SU-DHL-6 (cell line): ENCODE results near the gene PPP1R3D.

Source experiments
- H2AFZ ChIP-seq: fragments of 200-600 bp; sonication (generic); 2 replicates; pipeline ENCODE4 v1.6.1; 2014; ENCODE audit warnings: low read depth, mild to moderate bottlenecking, moderate library complexity, mixed read lengths, antibody characterized with exemption, low read length; ENCODE audit not compliant: severe bottlenecking
- H3F3A ChIP-seq: fragments of 200-600 bp; shearing (Covaris generic); 2 replicates; pipeline ENCODE4 v1.6.0; 2016; ENCODE audit warnings: antibody characterized with exemption, mild to moderate bottlenecking; ENCODE audit not compliant: insufficient read depth
- H3K27ac ChIP-seq: fragments of 200-600 bp; sonication (generic); 2 replicates; pipeline ENCODE4 v1.5.1; 2016; ENCODE audit warnings: low read depth, mild to moderate bottlenecking, low read length, moderate library complexity, mixed read lengths
- H3K27me3 ChIP-seq: fragments of 200-600 bp; sonication (generic), shearing (Covaris generic); 2 replicates; pipeline ENCODE4 v1.6.0; 2014; ENCODE audit warnings: mild to moderate bottlenecking, low read length
- H3K36me3 ChIP-seq: fragments of 200-600 bp; sonication (generic); 2 replicates; pipeline ENCODE4 v1.6.1; 2014; ENCODE audit warnings: mild to moderate bottlenecking, low read length, mixed read lengths
- H3K4me2 ChIP-seq: fragments of 300-600, 200-600 bp; shearing (Covaris generic), sonication (generic); 2 replicates; pipeline ENCODE4 v1.6.0; 2014; ENCODE audit warnings: low read length, low read depth, mild to moderate bottlenecking; ENCODE audit not compliant: poor library complexity, severe bottlenecking
- H3K4me3 ChIP-seq: fragments of 200-600 bp; sonication (generic); 2 replicates; pipeline ENCODE4 v1.5.1; 2014; ENCODE audit warnings: antibody characterized with exemption, low read length, mild to moderate bottlenecking, mixed read lengths; ENCODE audit not compliant: insufficient read depth, poor library complexity, severe bottlenecking
- H3K79me2 ChIP-seq: fragments of 200-600 bp; sonication (generic); 2 replicates; pipeline ENCODE4 v1.6.1; 2014; ENCODE audit warnings: mild to moderate bottlenecking, low read length, moderate library complexity; ENCODE audit not compliant: insufficient read depth
- H3K9ac ChIP-seq: fragments of 200-600 bp; sonication (generic); 2 replicates; pipeline ENCODE4 v1.7.0; 2014; ENCODE audit warnings: mild to moderate bottlenecking, low read length
- H3K9me2 ChIP-seq: fragments of 200-600 bp; sonication (generic); replicated peaks from 2 replicates; pipeline ENCODE4 v1.6.1; 2014; ENCODE audit warnings: low read length; ENCODE audit not compliant: insufficient read depth
- H3K9me3 ChIP-seq: fragments of 200-600 bp; sonication (generic); 2 replicates; pipeline ENCODE4 v1.6.1; 2014; ENCODE audit warnings: low read length, mixed read lengths; ENCODE audit not compliant: insufficient read depth
- H4K20me1 ChIP-seq: fragments of 200-600 bp; sonication (generic); 2 replicates; pipeline ENCODE4 v1.6.1; 2014; ENCODE audit warnings: low read depth, mild to moderate bottlenecking, antibody characterized with exemption, low read length, moderate library complexity, mixed read lengths
- CTCF ChIP-seq: fragments of 200-600 bp; sonication (generic); IDR thresholded peaks from one replicate; pipeline ENCODE4 v1.5.1; 2017; ENCODE audit warnings: antibody characterized with exemption, mild to moderate bottlenecking, low read length, moderate library complexity; ENCODE audit not compliant: insufficient read depth, poor library complexity, severe bottlenecking
- EZH2phosphoT487 ChIP-seq: fragments of 200-600 bp; sonication (generic), shearing (Covaris generic); conservative IDR thresholded peaks from 2 replicates; pipeline ENCODE4 v1.6.1; 2018; ENCODE audit warnings: mild to moderate bottlenecking, antibody characterized with exemption, low read length, moderate library complexity, mixed read lengths

The PPP1R3D gene

GRCh38 chr20:59925359-59925758, 14.7 kb downstream of the PPP1R3D start:
- Histone ChIP-seq H3K4me2 (no peak overlapping the region), H3K9me3 (no peaks in the 10 kb centered on the region), H3K27ac (no peak overlapping the region), H3F3A (no peaks in the 10 kb centered on the region), H4K20me1 (no peaks in the 10 kb centered on the region), H3K79me2 (no peaks in the 10 kb centered on the region), H2AFZ (no peak overlapping the region), H3K9me2 (no peaks in the 10 kb centered on the region), H3K9ac (no peak overlapping the region), H3K4me3 (no peak overlapping the region), H3K27me3 (no peaks in the 10 kb centered on the region), H3K36me3 (no peaks in the 10 kb centered on the region)
- no peak for TF ChIP-seq EZH2phosphoT487
- TF ChIP-seq CTCF: no peak

DNA sequence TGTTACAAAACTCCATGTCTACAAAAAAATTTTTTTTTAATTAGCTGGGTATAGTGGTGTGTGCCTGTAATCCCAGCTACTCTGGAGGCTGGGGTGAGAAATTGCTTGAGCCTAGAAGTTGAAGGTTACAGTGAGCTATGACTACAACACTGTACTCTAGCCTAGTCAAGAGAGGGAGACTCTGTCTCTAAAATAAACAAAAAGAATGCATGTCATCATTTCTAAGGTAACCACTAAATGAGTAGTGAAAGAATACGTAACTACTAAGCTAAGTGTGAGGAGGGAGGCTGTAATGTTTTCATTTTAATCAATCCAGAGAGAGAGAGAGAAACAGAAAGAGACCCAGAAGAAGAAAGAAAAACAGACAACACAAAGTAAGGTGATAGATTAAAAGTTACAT, 16.6 kb downstream of the PPP1R3D start:
- TF ChIP-seq CTCF: no peak
- no peak for TF ChIP-seq EZH2phosphoT487
- H3K27ac ChIP-seq: no peak overlapping the region
- H3K27me3 ChIP-seq: no peaks in the 10 kb centered on the region
- no peaks in the 10 kb centered on the region for H3F3A ChIP-seq
- H3K9me2 ChIP-seq: no peaks in the 10 kb centered on the region
- H3K4me2 ChIP-seq: no peak overlapping the region
- no peaks in the 10 kb centered on the region for H3K9me3 ChIP-seq
- no peaks in the 10 kb centered on the region for H4K20me1 ChIP-seq
- H3K36me3 ChIP-seq: no peaks in the 10 kb centered on the region
- H3K79me2 ChIP-seq: no peaks in the 10 kb centered on the region
- no peak overlapping the region for H3K9ac ChIP-seq
- H2AFZ ChIP-seq: no peak overlapping the region
- H3K4me3 ChIP-seq: no peak overlapping the region

- H3K27me3 ChIP-seq: no peaks in the 10 kb centered on the region
- no peak overlapping the region for H2AFZ ChIP-seq
- H3K4me2 ChIP-seq: no peak overlapping the region
- H3K9me2 ChIP-seq: no peaks in the 10 kb centered on the region
- no peak overlapping the region for H3K9ac ChIP-seq
- no peak for TF ChIP-seq EZH2phosphoT487
- TF ChIP-seq CTCF: no peak
- H3F3A ChIP-seq: no peaks in the 10 kb centered on the region
- no peak overlapping the region for H3K4me3 ChIP-seq
- no peaks in the 10 kb centered on the region for H3K9me3 ChIP-seq
- H4K20me1 ChIP-seq: no peaks in the 10 kb centered on the region
- H3K79me2 ChIP-seq: no peaks in the 10 kb centered on the region
- no peak overlapping the region for H3K27ac ChIP-seq
- H3K36me3 ChIP-seq: no peaks in the 10 kb centered on the region
Observed at GRCh38 chr20:59920944-59921343, 19.2 kb downstream of the PPP1R3D start.

DNA sequence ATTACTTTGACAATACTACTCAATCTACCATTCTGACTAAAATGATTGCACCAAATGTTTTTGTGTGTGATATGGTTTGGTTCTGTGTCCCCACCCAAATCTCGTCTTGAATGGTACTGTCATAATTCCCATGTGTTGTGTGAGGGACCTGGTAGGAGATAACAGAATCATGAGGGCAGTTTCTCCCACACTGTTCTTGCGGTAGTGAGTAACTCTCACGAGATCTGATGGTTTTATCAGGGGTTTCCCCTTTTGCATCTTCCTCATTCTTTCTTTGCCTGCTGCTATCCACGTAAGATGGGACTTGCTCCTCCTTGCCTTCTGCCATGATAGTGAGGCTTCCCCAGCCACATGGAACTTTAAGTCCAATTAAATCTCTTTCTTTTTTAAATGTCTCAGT, 27.5 kb downstream of the PPP1R3D start:
- TF ChIP-seq CTCF: no peak
- no peak for TF ChIP-seq EZH2phosphoT487
- Histone ChIP-seq H3K9ac (no peak overlapping the region), H3K27ac (no peak overlapping the region), H3K79me2 (no peaks in the 10 kb centered on the region), H3K27me3 (no peaks in the 10 kb centered on the region), H3K9me3 (no peaks in the 10 kb centered on the region), H2AFZ (no peak overlapping the region), H3K36me3 (no peaks in the 10 kb centered on the region), H3K4me2 (no peak overlapping the region), H4K20me1 (no peaks in the 10 kb centered on the region), H3K4me3 (no peak overlapping the region), H3K9me2 (no peaks in the 10 kb centered on the region), H3F3A (no peaks in the 10 kb centered on the region)
